GM12878 (cell line): ENCODE results near the gene U2AF2. TPM values are rescaled to one million over a fixed set of nuclear protein-coding genes. Genes with fewer than 3 reads are reported as not detected.
A peak's percentile ranks its signal among the peaks of the same experiment; 100 is the strongest.

Experiments used
- BACH1 ChIP-seq: fragments of 450-650 bp; IDR thresholded peaks from 2 replicates; pipeline ENCODE4 v1.6.1; 2017; ENCODE audit warnings: mild to moderate bottlenecking, borderline replicate concordance
- BCL11A ChIP-seq: IDR thresholded peaks from 2 replicates; pipeline ENCODE4 v1.6.1; 2011; ENCODE audit warnings: low read depth, low read length
- BRCA1 ChIP-seq: IDR thresholded peaks from 2 replicates; pipeline ENCODE4 v1.6.1; 2011; ENCODE audit warnings: low read depth, low read length, improper control_type of control experiment
- CBFB ChIP-seq: IDR thresholded peaks from 2 replicates; pipeline ENCODE4 v1.6.1; 2016; ENCODE audit warnings: antibody characterized with exemption, low read depth
- CREM ChIP-seq: IDR thresholded peaks from 2 replicates; pipeline ENCODE4 v1.6.1; 2014; ENCODE audit warnings: antibody characterized with exemption, low read depth
- GABPA ChIP-seq: IDR thresholded peaks from 2 replicates; pipeline ENCODE4 v1.6.1; 2014; ENCODE audit warnings: antibody characterized with exemption, low read depth, mild to moderate bottlenecking, inconsistent platforms
- IRF4 ChIP-seq: IDR thresholded peaks from 2 replicates; pipeline ENCODE4 v1.6.1; 2011; ENCODE audit warnings: low read depth, low read length
- KLF5 ChIP-seq: fragments of 450-650 bp; IDR thresholded peaks from 2 replicates; pipeline ENCODE4 v1.6.1; 2014; ENCODE audit warnings: mild to moderate bottlenecking; ENCODE audit not compliant: partially characterized antibody
- NFIC ChIP-seq: IDR thresholded peaks from 2 replicates; pipeline ENCODE4 v1.6.1; 2012; ENCODE audit warnings: low read depth, mild to moderate bottlenecking, inconsistent platforms, low read length, moderate library complexity
- NRF1 ChIP-seq: conservative IDR thresholded peaks from 2 replicates; pipeline ENCODE4 v1.6.1; 2011; ENCODE audit warnings: mild to moderate bottlenecking, low read depth, low read length, improper control_type of control experiment
- RFX5 ChIP-seq: IDR thresholded peaks from 2 replicates; pipeline ENCODE4 v1.6.1; 2011; ENCODE audit warnings: low read depth, low read length, improper control_type of control experiment
- SMARCA5 ChIP-seq: fragments of 450-650 bp; IDR thresholded peaks from 2 replicates; pipeline ENCODE4 v1.6.1; 2017; ENCODE audit warnings: mild to moderate bottlenecking
- SP1 ChIP-seq: IDR thresholded peaks from one replicate; pipeline ENCODE4 v1.6.1; 2011; ENCODE audit warnings: low read depth, low read length
- SPI1 ChIP-seq: IDR thresholded peaks from 2 replicates; pipeline ENCODE4 v1.6.1; 2011; ENCODE audit warnings: low read depth, mild to moderate bottlenecking, low read length, moderate library complexity, borderline replicate concordance; ENCODE audit not compliant: insufficient read depth
- SUPT20H ChIP-seq: IDR thresholded peaks from 2 replicates; pipeline ENCODE4 v1.6.1; 2011; ENCODE audit warnings: low read depth, mild to moderate bottlenecking, low read length, moderate library complexity, borderline replicate concordance; ENCODE audit not compliant: control insufficient read depth
- TAF1 ChIP-seq: IDR thresholded peaks from 2 replicates; pipeline ENCODE4 v1.6.1; 2011; ENCODE audit warnings: mild to moderate bottlenecking, low read depth, low read length, borderline replicate concordance
- TCF3 ChIP-seq: IDR thresholded peaks from 2 replicates; pipeline ENCODE4 v1.6.1; 2012; ENCODE audit warnings: low read depth, mild to moderate bottlenecking, low read length, borderline replicate concordance; ENCODE audit not compliant: insufficient read depth
- ZNF207 ChIP-seq: fragments of 450-650 bp; IDR thresholded peaks from 2 replicates; pipeline ENCODE4 v1.6.1; 2014; ENCODE audit warnings: antibody characterized with exemption, mild to moderate bottlenecking, borderline replicate concordance
- ZNF217 ChIP-seq: fragments of 450-650 bp; IDR thresholded peaks from 2 replicates; pipeline ENCODE4 v1.6.1; 2017; ENCODE audit warnings: antibody characterized with exemption, mild to moderate bottlenecking
- polyA plus RNA-seq, 11 experiments: library from polyadenylated mRNA; depleted of rRNA in 4 of 11; unstranded in 6 of 11; stranded (reverse) in 5 of 11; fragments of >200 nt; fragmentation: Nextera tagmentation in 4 of 11; fragmentation: Illumina TruSeq in 1 of 11; extraction: Ambion mirVana in 4 of 11; extraction: Trizol in 1 of 11; gene quantifications; 1 replicate in 1 of 11; 2 replicates in 10 of 11; pipeline versions ENCODE4 v1.2.1 to v1.2.3, GENCODE V29; 2011 to 2016; ENCODE audit warnings: inconsistent platforms in 2 of 11, missing spikeins in 2 of 11, low read depth in 1 of 11
- total RNA-seq, 4 experiments: library from RNA; depleted of rRNA in 3 of 4; stranded (reverse); fragments of >200 nt in 3 of 4; fragmentation: Illumina TruSeq in 1 of 4; extraction: Trizol in 1 of 4; gene quantifications; 2 replicates each; pipeline versions ENCODE4 v1.2.1 to v1.2.3, GENCODE V29; 2013 to 2021
- TF ChIP-seq, protein P1 (sequence below): fragments of 450-650 bp; IDR thresholded peaks from 2 replicates; pipeline ENCODE4 v1.6.1; 2018; ENCODE audit warnings: mild to moderate bottlenecking, low read depth, moderate library complexity; ENCODE audit not compliant: partially characterized antibody
- TF ChIP-seq, protein P2 (sequence below): fragments of 450-650 bp; conservative IDR thresholded peaks from 2 replicates; pipeline ENCODE4 v1.6.1; 2017; ENCODE audit warnings: mild to moderate bottlenecking, moderate library complexity
- TF ChIP-seq, protein P3 (sequence below): fragments of 450-650 bp; formaldehyde crosslinking; IDR thresholded peaks from 2 replicates; pipeline ENCODE4 v1.4.0; 2022; ENCODE audit warnings: mild to moderate bottlenecking, moderate library complexity

Gene U2AF2
- total and polyA plus RNA-seq, 10 of the 15 experiments (the other 5 are each of a cell fraction or from before 2014, with no cell fraction given) = 3.0 to 338 (median 130) TPM

DNA sequence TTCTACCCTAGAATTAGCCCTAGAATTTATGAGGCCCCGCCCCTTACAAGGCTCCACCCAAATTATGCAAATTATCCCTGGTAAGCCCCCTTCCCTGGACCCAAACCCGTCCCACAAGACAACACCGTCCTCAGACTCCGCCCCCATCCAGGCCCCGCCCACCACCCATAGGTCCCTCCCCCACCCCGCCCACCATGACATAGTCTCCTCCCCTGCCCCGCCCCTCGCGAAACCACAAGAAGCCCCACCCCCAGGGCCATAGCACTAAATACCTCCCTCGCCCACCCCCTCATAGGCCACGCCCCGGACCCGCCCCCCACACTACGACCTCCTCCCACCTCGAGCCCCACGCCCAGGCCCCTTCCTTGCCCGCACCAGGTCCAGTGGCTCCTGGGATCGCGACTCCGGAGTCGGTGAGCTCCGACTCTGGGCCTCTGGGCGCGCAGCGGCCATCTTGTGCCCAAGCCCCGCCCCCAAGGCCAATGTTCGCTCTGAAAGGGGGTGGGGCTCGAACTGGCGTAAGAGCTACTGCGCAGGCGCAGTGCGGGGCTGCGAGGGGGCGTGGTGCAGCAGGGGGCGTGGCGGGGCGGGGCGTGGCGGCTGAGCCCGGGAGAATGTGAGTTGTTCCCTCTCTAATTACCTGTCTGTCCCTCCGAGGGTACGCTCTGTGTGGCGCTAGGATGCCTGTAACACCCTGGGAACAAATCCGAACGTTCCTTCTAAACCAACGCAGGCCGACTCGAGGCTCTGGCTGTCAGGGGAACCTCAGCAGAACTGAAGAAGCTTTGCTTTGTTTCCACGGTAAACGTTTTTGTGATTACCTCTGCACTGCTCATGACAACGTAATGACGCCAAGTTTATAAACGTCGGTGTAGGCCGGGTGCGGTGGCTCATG is 30.5 kb upstream of the U2AF2 start, which contains the start of gene ZNF784 (continued):
- peak; percentile 25; the same call in 1 of the 2 replicates for TF ChIP-seq NRF1
- TF ChIP-seq SMARCA5 = no peak
- TF ChIP-seq SPI1 = no peak
- no peak for TF ChIP-seq IRF4
- TF ChIP-seq, protein P1, sequence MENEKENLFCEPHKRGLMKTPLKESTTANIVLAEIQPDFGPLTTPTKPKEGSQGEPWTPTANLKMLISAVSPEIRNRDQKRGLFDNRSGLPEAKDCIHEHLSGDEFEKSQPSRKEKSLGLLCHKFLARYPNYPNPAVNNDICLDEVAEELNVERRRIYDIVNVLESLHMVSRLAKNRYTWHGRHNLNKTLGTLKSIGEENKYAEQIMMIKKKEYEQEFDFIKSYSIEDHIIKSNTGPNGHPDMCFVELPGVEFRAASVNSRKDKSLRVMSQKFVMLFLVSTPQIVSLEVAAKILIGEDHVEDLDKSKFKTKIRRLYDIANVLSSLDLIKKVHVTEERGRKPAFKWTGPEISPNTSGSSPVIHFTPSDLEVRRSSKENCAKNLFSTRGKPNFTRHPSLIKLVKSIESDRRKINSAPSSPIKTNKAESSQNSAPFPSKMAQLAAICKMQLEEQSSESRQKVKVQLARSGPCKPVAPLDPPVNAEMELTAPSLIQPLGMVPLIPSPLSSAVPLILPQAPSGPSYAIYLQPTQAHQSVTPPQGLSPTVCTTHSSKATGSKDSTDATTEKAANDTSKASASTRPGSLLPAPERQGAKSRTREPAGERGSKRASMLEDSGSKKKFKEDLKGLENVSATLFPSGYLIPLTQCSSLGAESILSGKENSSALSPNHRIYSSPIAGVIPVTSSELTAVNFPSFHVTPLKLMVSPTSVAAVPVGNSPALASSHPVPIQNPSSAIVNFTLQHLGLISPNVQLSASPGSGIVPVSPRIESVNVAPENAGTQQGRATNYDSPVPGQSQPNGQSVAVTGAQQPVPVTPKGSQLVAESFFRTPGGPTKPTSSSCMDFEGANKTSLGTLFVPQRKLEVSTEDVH = no peak
- no peak for TF ChIP-seq SUPT20H
- no peak for TF ChIP-seq NFIC
- peak; percentile 14; the same call in 1 of the 2 replicates for TF ChIP-seq CBFB
- no peak for TF ChIP-seq ZNF207
- TF ChIP-seq BACH1 = no peak
- no peak for TF ChIP-seq RFX5
- TF ChIP-seq CREM = no peak; the same call in 1 of the 2 replicates
- no peak for TF ChIP-seq KLF5
- no peak for TF ChIP-seq BRCA1
- TF ChIP-seq SP1 = no peak
- TF ChIP-seq ZNF217 = no peak
- TF ChIP-seq, protein P2, sequence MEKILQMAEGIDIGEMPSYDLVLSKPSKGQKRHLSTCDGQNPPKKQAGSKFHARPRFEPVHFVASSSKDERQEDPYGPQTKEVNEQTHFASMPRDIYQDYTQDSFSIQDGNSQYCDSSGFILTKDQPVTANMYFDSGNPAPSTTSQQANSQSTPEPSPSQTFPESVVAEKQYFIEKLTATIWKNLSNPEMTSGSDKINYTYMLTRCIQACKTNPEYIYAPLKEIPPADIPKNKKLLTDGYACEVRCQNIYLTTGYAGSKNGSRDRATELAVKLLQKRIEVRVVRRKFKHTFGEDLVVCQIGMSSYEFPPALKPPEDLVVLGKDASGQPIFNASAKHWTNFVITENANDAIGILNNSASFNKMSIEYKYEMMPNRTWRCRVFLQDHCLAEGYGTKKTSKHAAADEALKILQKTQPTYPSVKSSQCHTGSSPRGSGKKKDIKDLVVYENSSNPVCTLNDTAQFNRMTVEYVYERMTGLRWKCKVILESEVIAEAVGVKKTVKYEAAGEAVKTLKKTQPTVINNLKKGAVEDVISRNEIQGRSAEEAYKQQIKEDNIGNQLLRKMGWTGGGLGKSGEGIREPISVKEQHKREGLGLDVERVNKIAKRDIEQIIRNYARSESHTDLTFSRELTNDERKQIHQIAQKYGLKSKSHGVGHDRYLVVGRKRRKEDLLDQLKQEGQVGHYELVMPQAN = 0 out of 2 replicates have a peak, but pooled peaks have one; percentile 24
- no peak for TF ChIP-seq GABPA
- peak; percentile 95 for TF ChIP-seq TAF1
- no peak for TF ChIP-seq TCF3
- TF ChIP-seq, protein P3, sequence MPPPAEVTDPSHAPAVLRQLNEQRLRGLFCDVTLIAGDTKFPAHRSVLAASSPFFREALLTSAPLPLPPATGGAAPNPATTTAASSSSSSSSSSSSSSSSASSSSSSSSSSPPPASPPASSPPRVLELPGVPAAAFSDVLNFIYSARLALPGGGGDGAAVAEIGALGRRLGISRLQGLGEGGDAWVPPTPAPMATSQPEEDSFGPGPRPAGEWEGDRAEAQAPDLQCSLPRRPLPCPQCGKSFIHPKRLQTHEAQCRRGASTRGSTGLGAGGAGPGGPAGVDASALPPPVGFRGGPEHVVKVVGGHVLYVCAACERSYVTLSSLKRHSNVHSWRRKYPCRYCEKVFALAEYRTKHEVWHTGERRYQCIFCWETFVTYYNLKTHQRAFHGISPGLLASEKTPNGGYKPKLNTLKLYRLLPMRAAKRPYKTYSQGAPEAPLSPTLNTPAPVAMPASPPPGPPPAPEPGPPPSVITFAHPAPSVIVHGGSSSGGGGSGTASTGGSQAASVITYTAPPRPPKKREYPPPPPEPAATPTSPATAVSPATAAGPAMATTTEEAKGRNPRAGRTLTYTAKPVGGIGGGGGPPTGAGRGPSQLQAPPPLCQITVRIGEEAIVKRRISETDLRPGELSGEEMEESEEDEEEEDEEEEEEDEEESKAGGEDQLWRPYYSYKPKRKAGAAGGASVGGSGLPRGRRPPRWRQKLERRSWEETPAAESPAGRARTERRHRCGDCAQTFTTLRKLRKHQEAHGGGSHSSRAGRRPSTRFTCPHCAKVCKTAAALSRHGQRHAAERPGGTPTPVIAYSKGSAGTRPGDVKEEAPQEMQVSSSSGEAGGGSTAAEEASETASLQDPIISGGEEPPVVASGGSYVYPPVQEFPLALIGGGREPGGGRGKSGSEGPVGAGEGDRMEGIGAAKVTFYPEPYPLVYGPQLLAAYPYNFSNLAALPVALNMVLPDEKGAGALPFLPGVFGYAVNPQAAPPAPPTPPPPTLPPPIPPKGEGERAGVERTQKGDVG = no peak
- no peak for TF ChIP-seq BCL11A
